ENCODE data around the gene SWAP70.

- TF ChIP-seq ASH1L (IDR thresholded peaks at IDR 0.05; ENCODE audit: borderline replicate concordance, low read depth, partially characterized antibody) (no peak), BRD4 (IDR thresholded peaks at IDR 0.05) (no peak), ZNF511 (CRISPR knock-in tag; IDR thresholded peaks at IDR 0.05) (no peak), CTCF (IDR thresholded peaks at IDR 0.05 in 2 of 3, conservative IDR thresholded peaks at IDR 0.05 in 1 of 3; ENCODE audit: insufficient read depth in 2 of 3, low read depth in 1 of 3, low read length in 3 of 3) (no peak), ZNF274 (IDR thresholded peaks at IDR 0.05; ENCODE audit: borderline replicate concordance, low read depth, low read length) (no peak), ZSCAN32 (CRISPR knock-in tag; IDR thresholded peaks at IDR 0.05) (no peak), CBX5 (IDR thresholded peaks at IDR 0.05; ENCODE audit: borderline replicate concordance, low read depth) (no peak), TCF3 (CRISPR knock-in tag; IDR thresholded peaks at IDR 0.05) (no peak), FOXK2 (conservative IDR thresholded peaks at IDR 0.05 in 1 of 2, IDR thresholded peaks at IDR 0.05 in 1 of 2; ENCODE audit: low read depth in 2 of 2) (no peak), POLR2A (conservative IDR thresholded peaks at IDR 0.05) (no peak), TAF1 (IDR thresholded peaks at IDR 0.05; ENCODE audit: control insufficient read depth, extremely low read depth, insufficient read depth, low read length, severe bottlenecking) (no peak), GATAD2A (IDR thresholded peaks at IDR 0.05) (no peak), BRD9 (IDR thresholded peaks at IDR 0.05; ENCODE audit: low read depth, partially characterized antibody) (no peak), MAFK (IDR thresholded peaks at IDR 0.05; ENCODE audit: low read length) (no peak)
These were observed 8.5 kb downstream of the SWAP70 start for GRCh38 chr11:9672288-9672916.

Measured in K562 (cell line).